Measurements from ENCODE around the gene LRRC28.

The LRRC28 gene

GRCh38 chr15:99307735-99308134 is 56.5 kb downstream of the LRRC28 start:
- no peak for DNase-seq

DNA sequence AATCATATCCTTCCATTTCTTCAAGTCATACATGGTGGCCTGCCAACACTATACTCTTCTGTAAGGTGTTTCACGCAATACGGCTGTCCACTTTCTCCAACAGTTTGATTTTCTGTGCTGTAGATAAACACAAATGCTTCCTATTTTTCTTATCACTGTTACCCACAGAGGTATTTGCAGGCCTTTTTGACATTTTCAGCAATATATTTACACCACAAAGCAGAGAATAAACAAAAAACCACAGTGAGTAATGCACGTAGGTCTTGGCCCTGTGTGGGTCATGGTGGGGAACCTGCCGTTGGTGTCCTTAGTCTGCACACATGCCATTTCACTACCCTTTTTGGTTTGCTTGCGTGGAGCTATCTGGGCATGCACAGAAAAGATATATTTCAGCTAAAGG is 59.5 kb downstream of the LRRC28 start:
- no peak for DNase-seq

DNA sequence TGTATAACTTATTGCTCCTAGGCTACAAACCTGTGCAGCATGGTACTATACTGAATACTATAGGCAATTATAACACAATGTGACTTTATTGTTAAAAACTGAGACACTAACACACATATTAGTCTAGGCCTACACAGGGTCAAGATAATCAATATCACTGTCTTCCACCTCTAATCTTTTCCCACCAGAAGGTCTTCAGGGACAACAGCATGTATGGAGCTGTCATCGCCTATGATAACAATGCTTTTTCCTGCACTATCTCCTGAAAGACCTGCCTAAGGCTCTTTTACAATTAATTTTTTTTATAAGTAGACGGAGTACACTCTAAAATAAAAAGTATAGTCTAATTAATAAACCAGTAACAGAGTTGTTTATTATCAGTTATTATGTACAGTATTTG is 60.9 kb downstream of the LRRC28 start:
- no peak for DNase-seq

DNA sequence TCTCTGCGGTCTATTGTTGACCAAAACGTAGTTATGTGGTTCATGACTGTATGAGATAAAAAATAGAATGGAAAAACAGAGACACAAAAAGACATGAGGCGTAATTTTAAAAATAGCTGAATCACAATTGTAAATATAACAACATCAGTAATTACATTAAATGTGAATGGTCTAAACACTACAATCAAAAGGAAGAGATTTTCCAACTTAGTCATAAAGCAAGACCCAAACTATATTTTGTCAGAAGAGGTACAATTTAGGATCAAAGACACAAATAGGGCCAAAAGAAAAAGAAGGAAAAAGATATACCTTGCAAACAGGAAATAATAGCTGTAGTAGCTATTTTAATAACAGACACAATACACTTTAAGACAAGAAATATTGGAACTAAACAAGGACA is 61.5 kb downstream of the LRRC28 start:
- DNase-seq, result no peak

DNA sequence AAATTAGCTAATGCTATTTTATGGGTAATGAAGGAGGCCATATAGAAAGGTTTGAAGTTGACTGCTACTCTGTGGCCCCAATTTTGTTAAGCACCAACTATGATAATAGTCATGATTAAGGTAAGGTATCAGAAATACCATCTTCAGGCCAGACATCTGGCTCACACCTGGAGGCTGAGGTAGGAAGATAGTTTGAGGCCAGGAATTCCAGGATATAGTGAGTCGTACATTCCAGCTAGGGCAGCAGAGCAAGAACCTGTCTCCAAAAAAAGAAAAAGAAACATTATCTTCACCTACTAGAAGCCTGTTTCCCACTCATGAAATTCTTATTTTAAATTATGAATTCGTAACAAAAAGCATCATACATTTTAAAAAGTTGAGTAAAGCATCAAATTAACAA is 64.4 kb downstream of the LRRC28 start:
- DNase-seq, result no peak

- DNase-seq, result no peak
Measured at GRCh38 chr15:99320374-99321215, 69.3 kb downstream of the LRRC28 start.

DNA sequence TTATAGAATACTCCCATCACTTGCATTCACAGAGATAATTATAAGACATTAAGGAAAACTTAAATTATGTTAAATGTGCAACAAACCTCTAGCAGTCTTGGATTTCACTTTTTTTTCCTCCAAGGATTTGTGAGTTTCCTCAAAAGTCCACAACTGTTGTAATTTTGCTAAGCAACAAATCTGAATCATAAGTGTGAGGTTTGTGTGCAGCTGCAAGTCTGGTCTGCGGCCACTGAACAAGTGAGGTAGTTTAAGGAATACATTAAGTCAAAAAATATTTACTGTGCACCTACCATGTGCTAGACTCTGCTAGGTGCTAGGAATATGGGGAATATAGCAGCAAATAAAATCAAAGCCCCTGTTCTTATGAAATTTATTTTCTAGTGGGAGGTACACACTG is 70.2 kb downstream of the LRRC28 start:
- no peak for DNase-seq

- DNase-seq, result no peak
Measured at GRCh38 chr15:99322643-99323405, 71.5 kb downstream of the LRRC28 start.

DNA sequence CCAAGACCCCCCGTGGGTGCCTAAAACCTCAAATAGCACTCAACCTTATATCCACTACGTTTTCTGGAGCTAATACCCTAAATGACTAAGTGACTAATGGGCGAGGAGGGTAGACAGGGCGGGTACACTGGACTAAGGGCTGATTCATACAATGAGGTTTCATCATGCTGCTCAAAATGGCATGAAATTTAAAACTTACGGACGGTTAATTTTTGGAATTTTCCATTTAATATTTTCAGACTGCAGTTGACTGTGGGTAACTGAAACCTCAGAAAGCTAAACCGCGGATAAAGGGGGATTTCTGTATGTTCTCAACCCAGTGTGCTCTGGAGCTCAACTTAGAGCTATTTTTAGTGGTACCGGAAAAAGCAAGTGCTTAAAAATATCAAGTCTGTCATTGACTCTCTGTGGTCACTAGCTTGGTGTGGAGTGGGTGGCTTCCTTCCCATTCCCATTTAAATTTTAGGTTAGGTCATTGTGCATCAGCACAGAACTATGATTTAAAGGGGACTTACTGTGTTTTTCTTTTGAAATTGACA is 72.9 kb downstream of the LRRC28 start:
- DNase-seq, result no peak

GRCh38 chr15:99324700-99325099 is 73.4 kb downstream of the LRRC28 start:
- DNase-seq, result no peak

DNA sequence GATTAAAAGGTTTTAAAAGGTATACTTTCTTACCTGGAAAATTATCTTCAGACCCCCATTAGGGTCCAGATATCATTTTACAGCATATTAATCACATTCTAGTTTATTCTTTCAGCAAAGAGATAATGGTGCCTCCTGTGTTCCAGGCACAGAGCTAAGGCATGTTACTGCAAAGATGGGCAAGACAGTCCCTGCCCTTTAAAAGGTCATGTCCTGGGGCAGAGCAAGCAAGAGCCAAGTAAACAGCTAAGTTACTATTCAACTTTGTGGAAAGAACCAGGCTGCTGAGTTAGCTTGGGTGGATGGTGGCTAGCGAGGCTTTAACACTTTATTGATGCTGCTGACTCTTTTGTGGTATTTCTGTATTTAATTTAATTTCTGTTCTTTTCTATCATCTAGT is 75.0 kb downstream of the LRRC28 start:
- no peak for DNase-seq

DNA sequence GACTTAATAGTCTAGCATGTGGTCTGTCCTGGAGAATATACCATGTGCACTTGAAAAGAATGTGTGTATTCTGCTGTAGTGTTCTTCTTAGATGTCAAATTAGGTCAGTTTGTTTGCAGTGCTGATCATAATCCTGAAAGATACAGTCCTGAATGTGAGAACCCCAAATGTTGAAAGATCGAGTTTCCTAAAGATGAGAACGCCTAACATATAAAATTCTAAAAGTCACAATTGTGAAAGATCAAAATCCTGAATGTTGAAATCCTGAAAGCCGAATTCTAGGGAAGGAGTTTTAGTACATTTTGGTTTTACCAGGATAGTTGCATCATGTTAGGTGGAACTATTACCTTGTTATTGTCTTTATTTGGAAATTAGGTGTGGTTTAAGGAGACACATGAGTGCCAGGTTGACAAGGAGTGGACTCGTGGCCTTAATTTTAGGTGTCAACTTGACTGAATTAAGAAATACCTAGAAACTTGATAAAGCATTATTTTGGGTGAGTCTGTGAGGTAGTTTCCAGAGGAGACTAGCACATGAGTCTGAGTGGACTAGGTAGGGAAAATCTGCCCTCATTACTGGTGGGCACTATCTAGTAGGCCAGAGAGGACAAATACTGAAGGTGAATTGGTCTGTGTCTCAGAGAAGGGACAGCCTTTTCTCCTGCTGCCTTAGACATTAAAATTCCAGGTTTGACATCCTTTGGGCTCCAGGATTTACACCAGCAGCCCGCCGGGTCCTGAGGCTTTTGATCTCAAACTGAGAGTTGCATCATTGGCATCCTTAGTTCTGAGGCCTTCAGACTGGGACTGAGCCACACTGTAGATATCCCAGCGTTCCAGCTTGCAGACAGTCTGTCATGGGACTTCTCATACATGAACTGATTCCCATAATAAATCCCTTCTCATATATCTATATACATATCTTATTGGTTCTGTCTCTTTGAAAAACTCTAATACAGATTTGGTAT is 77.1 kb downstream of the LRRC28 start:
- no peak for DNase-seq

GRCh38 chr15:99331381-99331780 is 80.1 kb downstream of the LRRC28 start:
- no peak for DNase-seq

- DNase-seq, result no peak
Measured at GRCh38 chr15:99333413-99333812, 82.1 kb downstream of the LRRC28 start.

DNA sequence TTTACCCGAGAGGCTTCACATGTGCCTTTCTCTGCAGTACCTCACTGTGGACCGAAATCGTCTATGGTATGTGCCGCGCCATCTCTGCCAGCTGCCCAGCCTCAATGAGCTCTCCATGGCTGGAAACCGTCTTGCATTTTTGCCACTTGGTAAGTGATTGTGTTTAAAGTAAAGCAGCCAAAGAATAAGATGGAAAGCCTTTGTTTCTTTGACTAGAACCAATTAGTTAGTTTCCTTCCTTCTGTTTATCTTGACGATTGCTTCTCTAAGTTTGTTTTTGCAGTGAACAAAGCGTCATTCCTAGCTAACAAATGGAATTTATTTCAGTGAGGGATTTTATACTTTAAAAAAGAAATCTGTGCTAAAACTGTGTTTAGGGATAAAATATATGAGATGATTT is 82.7 kb downstream of the LRRC28 start:
- no peak for DNase-seq

- no peak for DNase-seq
Measured at GRCh38 chr15:99335508-99335907, 84.2 kb downstream of the LRRC28 start.

GRCh38 chr15:99336794-99337193 is 85.5 kb downstream of the LRRC28 start:
- no peak for DNase-seq

DNA sequence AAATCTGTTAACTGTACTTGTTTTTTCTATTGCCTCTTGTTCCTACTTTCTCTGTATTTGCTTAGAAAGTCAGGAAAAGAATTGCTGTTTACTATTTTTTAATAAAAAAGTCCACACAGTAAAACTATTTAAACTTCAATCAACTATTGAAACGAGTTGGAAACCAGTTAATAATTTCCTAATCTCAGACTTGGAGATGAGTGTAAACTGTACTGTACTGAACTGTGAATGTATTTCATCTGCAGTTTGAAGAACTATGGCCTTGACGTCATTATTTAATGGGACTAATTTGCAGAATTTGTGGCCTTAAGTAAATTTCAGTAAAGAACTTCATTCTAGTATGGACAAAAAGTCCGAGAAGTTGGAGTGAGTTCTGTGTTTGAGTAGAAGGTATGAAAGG is 89.1 kb downstream of the LRRC28 start:
- DNase-seq, result no peak

- DNase-seq, result no peak
Measured at GRCh38 chr15:99341786-99342185, 90.5 kb downstream of the LRRC28 start.

DNA sequence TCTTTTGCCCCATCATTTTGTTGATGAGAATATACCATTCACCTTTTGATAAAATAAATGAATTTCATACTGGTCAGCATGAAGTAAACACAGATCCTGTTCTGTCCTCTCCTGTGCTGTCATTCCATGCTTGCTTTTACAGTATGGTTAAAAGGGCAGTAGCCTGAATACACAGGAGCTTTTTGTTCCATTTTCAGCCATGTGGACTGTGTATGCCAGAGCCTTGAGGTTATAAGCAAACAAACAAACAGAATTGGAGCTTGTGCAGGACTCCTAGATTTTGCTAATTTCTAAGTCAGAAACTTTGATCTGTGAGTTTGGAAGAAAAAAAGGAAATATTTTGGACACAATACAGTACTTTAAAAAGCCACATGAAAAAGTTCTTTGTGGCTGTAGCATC is 91.9 kb downstream of the LRRC28 start:
- DNase-seq, result no peak

GRCh38 chr15:99343881-99344551 is 92.7 kb downstream of the LRRC28 start:
- DNase-seq, result peak; percentile 55

DNA sequence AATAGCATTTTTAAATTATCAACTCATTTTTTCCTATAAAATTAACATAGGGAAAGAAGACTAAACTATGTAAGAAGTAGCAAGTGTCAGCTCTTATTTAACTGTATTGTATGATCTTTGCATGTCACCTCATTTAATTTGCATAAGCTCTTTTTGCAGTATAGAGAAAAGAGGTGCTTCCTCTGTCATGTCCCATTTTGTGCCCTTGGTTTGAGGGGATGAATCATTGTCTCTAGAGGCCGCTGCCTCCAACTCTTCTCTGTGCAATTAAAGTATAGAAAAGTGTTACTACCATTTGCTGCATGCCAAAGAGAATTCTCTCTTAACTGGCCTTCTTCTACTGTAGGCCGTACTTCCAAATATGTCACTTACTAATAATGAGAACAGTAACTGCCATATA is 93.4 kb downstream of the LRRC28 start:
- no peak for DNase-seq

All from right forelimb (tissue), 1 donor.